Calu3 (cell line): ENCODE measurements around the gene COG4. TPM values are rescaled to one million over a fixed set of nuclear protein-coding genes. Genes with fewer than 3 reads are reported as not detected.
"Not testable (repeated sequence)": the region's sequence is repeated elsewhere in the genome, so short reads cannot be mapped to it uniquely, and the experiment has no call there.

Experiments
- BruUV-seq: library from RNA; stranded (reverse); fragments of 400-500 nt; replicated peaks from 2 replicates; lab custom pipeline; 2021; lab: Mats Ljungman, UMichigan
- CTCF ChIA-PET: fragments of 300-600 bp; sonication (Branson Sonifier 250); formaldehyde crosslinking; loops from one replicate; lab custom pipeline; 2022; ENCODE audit warnings: antibody characterized with exemption; lab: Charles Lee
- DNase-seq: peaks from one replicate; pipeline ENCODE4 v3.0.0; 2022
- H3K27ac Mint-ChIP-seq: one replicate; pipeline ENCODE4 v1.8.0; 2022; ENCODE audit warnings: mixed read lengths; ENCODE audit not compliant: unreplicated experiment
- H3K27me3 Mint-ChIP-seq: one replicate; pipeline ENCODE4 v1.8.0; 2022; ENCODE audit warnings: mixed read lengths; ENCODE audit not compliant: unreplicated experiment
- H3K36me3 Mint-ChIP-seq: one replicate; pipeline ENCODE4 v1.8.0; 2022; ENCODE audit warnings: mild to moderate bottlenecking, moderate library complexity, mixed read lengths; ENCODE audit not compliant: insufficient read depth, unreplicated experiment
- H3K4me1 Mint-ChIP-seq: one replicate; pipeline ENCODE4 v1.8.0; 2022; ENCODE audit warnings: mild to moderate bottlenecking, low read depth, mixed read lengths; ENCODE audit not compliant: unreplicated experiment
- H3K4me3 Mint-ChIP-seq: one replicate; pipeline ENCODE4 v1.8.0; 2022; ENCODE audit warnings: mild to moderate bottlenecking, low read depth, moderate library complexity, mixed read lengths; ENCODE audit not compliant: unreplicated experiment
- H3K9me3 Mint-ChIP-seq: one replicate; pipeline ENCODE4 v1.8.0; 2022; ENCODE audit warnings: low read depth, mixed read lengths; ENCODE audit not compliant: unreplicated experiment
- intact Hi-C: fragments of 100-400 bp; cut with micrococcal nuclease; formaldehyde crosslinking; loops from one replicate; pipeline ENCODE4 v1.10.0; 2022; ENCODE audit not compliant: unreplicated experiment
- total RNA-seq: library from RNA; stranded (reverse); gene quantifications from 2 replicates; pipeline ENCODE4 v1.2.3, GENCODE V29; 2022
- TF ChIP-seq, protein P1 (sequence below): fragments of 200-600 bp; IDR thresholded peaks from one replicate; pipeline ENCODE4 v1.8.0; 2022; ENCODE audit warnings: antibody characterized with exemption; ENCODE audit not compliant: unreplicated experiment

The COG4 gene
- total RNA-seq, 1 experiment from 2014 or later, result 88.6 TPM

- peaks cover 17% of the 10 kb centered on the region for H3K36me3 Mint-ChIP-seq
- peak overlapping the region; percentile 99 for H3K4me3 Mint-ChIP-seq
- BruUV-seq, result no TSS peak
- no peaks in the 10 kb centered on the region for H3K27me3 Mint-ChIP-seq
- CTCF ChIA-PET, result interaction anchor here (0.5 to 2.3 kb wide), 6 partner anchors 8 to 1214 kb away, joined by 3 to 11 read pairs (median 4); partner anchors contain the start of gene ST3GAL2
- DNase-seq, result peak; percentile 28
- no peaks in the 10 kb centered on the region for H3K9me3 Mint-ChIP-seq
- intact Hi-C loops, result loop anchor here (1.0 to 2.0 kb wide), 2 partner anchors 26 to 73 kb away; no protein-coding TSS in a partner anchor
- peak overlapping the region; percentile 70 for H3K27ac Mint-ChIP-seq
- H3K4me1 Mint-ChIP-seq, result peaks cover 9% of the 10 kb centered on the region
- TF ChIP-seq, protein P1, sequence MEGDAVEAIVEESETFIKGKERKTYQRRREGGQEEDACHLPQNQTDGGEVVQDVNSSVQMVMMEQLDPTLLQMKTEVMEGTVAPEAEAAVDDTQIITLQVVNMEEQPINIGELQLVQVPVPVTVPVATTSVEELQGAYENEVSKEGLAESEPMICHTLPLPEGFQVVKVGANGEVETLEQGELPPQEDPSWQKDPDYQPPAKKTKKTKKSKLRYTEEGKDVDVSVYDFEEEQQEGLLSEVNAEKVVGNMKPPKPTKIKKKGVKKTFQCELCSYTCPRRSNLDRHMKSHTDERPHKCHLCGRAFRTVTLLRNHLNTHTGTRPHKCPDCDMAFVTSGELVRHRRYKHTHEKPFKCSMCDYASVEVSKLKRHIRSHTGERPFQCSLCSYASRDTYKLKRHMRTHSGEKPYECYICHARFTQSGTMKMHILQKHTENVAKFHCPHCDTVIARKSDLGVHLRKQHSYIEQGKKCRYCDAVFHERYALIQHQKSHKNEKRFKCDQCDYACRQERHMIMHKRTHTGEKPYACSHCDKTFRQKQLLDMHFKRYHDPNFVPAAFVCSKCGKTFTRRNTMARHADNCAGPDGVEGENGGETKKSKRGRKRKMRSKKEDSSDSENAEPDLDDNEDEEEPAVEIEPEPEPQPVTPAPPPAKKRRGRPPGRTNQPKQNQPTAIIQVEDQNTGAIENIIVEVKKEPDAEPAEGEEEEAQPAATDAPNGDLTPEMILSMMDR, result no peak
Observed at GRCh38 chr16:70453892-70454221, 69.5 kb downstream of the COG4 start.

DNA sequence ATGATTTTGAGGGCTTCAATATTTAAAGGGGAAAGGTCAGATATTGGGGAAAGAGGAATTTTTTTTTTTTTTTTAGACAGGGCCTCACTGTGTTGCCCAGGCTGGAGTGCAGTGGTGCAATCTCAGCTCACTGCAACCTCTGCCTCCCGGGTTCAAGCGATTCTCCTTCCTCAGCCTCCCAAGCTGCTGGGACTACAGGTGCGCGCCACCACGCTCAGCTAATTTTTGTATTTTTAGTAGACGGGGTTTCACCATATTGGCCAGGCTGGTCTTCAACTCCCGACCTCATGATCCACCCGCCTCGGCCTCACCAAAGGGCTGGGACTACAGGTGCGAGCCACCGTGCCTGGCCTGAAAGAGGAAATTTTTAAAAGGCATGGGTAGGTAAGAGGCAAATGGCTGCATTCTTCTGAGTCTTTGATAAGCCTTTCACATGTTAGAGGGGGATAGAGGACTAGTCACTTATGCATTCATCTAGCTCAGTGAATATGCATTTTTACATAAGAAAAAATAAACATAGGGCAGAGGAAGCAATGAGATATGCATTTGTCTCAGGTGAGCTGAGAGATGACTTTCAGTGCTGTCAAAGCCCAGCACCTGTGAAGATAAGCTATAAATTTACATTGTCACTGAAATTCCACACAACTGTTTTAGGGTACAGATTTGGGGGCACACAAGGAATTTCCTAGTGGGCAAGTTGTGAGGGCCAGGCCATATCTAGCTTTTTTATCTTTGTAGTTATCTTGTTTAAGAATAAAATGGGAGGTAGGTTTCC is 70.0 kb downstream of the COG4 start:
- no TSS peak for BruUV-seq

GRCh38 chr16:70451004-70451340 is 72.4 kb downstream of the COG4 start:
- H3K27ac Mint-ChIP-seq, intact Hi-C loops, H3K27me3 Mint-ChIP-seq, BruUV-seq, H3K4me3 Mint-ChIP-seq, DNase-seq, H3K9me3 Mint-ChIP-seq: not testable (repeated sequence)
- Mint-ChIP-seq H3K4me1 (peaks cover 17% of the 10 kb centered on the region), H3K36me3 (peaks cover 17% of the 10 kb centered on the region)
- CTCF ChIA-PET, result interaction anchor here (0.9 to 1.0 kb wide), 2 partner anchors 20 to 105 kb away, joined by 3 to 9 read pairs; partner anchors contain the start of gene DDX19A

More for the DNA sequence above, 70.0 kb downstream of the COG4 start:
- CTCF ChIA-PET, result interaction anchor here (0.5 to 2.3 kb wide), 4 partner anchors 14 to 92 kb away, joined by 3 to 11 read pairs (median 5); partner anchors contain the start of gene ST3GAL2
- Mint-ChIP-seq H3K4me3 (peak overlapping the region; percentile 99), H3K9me3 (no peaks in the 10 kb centered on the region), H3K27ac (peak overlapping the region; percentile 70), H3K4me1 (peaks cover 9% of the 10 kb centered on the region), H3K27me3 (no peaks in the 10 kb centered on the region), H3K36me3 (peaks cover 17% of the 10 kb centered on the region)
- intact Hi-C loops, result loop anchor here (1.0 kb wide), 1 partner anchor 25 kb away; no protein-coding TSS in a partner anchor
- DNase-seq, result no peak
- TF ChIP-seq, protein P1, result no peak

GRCh38 chr16:70450142-70451003 is 73.0 kb downstream of the COG4 start:
- H3K4me3 Mint-ChIP-seq, H3K9me3 Mint-ChIP-seq, BruUV-seq, intact Hi-C loops, DNase-seq, H3K27ac Mint-ChIP-seq, H3K27me3 Mint-ChIP-seq: not testable (repeated sequence)
- Mint-ChIP-seq H3K4me1 (peaks cover 17% of the 10 kb centered on the region), H3K36me3 (peaks cover 17% of the 10 kb centered on the region)
- CTCF ChIA-PET, result interaction anchor here (1.3 kb wide), 1 partner anchor 70 kb away, joined by 6 read pairs; no protein-coding TSS in a partner anchor

DNA sequence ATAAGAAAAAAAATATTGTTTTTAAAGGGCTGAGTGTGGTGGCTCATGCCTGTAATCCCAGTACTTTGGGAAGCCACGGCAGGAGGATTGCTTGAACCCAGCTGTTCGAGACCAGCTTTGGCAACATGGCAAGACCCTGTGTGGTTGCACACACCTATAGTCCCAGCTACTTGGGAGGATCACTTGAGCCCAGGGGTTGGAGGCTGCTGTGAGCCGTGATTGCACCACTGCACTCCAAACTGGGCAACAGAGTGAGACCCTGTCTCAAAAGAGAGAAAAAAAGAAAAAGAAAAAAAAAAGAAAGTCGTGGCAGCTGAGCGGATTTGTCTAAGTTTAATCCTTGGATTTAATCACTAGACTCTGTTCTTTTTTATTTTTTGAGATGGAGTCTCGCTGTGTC is 75.3 kb downstream of the COG4 start:
- Mint-ChIP-seq H3K9me3 (no peaks in the 10 kb centered on the region), H3K4me3 (no peak overlapping the region), H3K27ac (no peak overlapping the region), H3K27me3 (no peaks in the 10 kb centered on the region), H3K36me3 (no peaks in the 10 kb centered on the region), H3K4me1 (peaks cover 14% of the 10 kb centered on the region)
- no peak for DNase-seq
- no TSS peak for BruUV-seq
- CTCF ChIA-PET, result no interaction called here
- TF ChIP-seq, protein P1, result no peak
- intact Hi-C loops, result no loop called here
